Fibroblast of the aortic adventitia (primary cell): ENCODE measurements around the gene BCL11A. TPM values are rescaled to one million over a fixed set of nuclear protein-coding genes. Genes with fewer than 3 reads are reported as not detected.

Source experiments
- DNase-seq: peaks from one replicate; pipeline ENCODE4 v3.0.0-alpha.2; 2010; ENCODE audit warnings: low read depth
- H3K4me3 ChIP-seq: 2 replicates; pipeline ENCODE4 v1.5.1; 2011; ENCODE audit warnings: low read depth, mild to moderate bottlenecking, control low read depth, low read length, moderate library complexity
- CTCF ChIP-seq: IDR thresholded peaks from 2 replicates; pipeline ENCODE4 v1.5.1; 2011; ENCODE audit warnings: mild to moderate bottlenecking, low read length, control low read depth, inconsistent platforms; ENCODE audit not compliant: insufficient read depth
- total RNA-seq: library from RNA; depleted of rRNA; stranded (reverse); fragments of >200 nt; gene quantifications from 2 replicates; pipeline ENCODE4 v1.2.3, GENCODE V29; 2012; ENCODE audit warnings: low replicate concordance

Gene BCL11A
- total RNA-seq, 1 donor = 0.09 TPM

DNA sequence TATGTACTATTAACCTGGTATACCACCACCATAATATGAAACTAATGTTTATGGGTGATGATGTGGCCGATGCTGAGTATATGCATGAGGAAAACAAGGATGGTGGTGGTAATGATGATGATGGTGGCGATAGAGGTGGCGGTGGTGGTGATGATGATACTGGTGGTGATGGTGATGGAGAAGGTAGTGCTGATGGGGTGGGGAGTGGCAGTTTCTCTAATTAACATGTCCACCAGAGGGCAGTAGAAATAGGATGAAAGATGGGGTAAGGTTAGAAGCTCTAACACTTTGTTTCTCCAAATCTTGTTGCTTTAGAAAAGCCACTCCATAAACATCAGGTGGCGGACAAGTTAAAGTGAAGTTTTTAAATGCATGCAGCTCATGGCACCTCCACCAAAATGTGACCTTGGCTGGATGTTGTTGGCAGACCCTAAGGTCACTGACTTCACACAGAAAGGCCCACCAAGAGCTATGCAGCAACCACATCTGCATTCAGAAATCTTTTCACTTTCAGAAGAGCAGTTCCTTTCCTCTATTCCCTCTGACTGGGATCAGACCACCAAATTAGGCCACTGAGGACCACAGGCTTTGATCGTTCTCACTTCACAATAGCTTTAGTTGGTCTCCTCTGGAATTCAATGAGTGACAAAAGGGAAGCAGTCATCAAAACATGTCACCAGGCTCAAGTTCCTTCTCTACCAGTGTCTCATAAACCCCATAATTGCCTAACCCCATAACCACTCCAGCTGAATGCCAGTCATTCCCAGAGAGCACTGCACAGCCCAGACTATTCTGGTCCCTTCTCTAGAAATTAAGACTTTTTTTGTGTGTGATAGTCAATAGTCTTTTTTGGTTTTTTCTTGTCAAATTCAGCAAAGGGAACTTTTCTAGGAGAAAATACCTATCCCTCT is 7.5 kb upstream of the BCL11A start:
- H3K4me3 ChIP-seq = no peak overlapping the region
- DNase-seq = peak; percentile 37
- TF ChIP-seq CTCF = peak; percentile 51

DNA sequence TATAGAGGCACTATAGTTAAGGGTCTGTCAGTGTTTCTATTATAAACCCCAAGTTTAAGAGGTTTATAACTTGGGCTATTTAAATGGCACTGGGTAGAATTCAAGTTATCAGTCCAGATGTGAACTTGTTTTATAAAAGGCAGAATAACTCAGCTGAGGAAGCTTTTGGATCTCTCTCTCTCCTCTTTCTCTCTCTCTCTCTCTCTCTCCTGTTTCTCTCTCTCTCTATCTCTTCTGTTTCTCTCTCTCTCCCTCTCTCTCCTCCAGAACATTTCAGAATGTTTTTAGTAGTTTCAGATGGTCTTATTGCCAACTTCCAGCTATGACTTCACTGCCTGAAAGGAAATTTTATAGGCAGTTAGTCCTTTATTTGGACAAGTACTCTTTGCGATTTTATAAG is 6.4 kb upstream of the BCL11A start:
- TF ChIP-seq CTCF = no peak
- DNase-seq = no peak
- H3K4me3 ChIP-seq = no peak overlapping the region

- no peak for DNase-seq
- TF ChIP-seq CTCF = no peak
- no peak overlapping the region for H3K4me3 ChIP-seq
Observed at GRCh38 chr2:60558536-60558935, 5.1 kb upstream of the BCL11A start.

- no peak for DNase-seq
- no peak for TF ChIP-seq CTCF
- H3K4me3 ChIP-seq = no peak overlapping the region
Observed at GRCh38 chr2:60557486-60557864, 4.0 kb upstream of the BCL11A start.

- no peak overlapping the region for H3K4me3 ChIP-seq
Observed at GRCh38 chr2:60556576-60557485, 3.4 kb upstream of the BCL11A start.

GRCh38 chr2:60556175-60556574 is 2.7 kb upstream of the BCL11A start:
- no peak for TF ChIP-seq CTCF
- H3K4me3 ChIP-seq = no peak overlapping the region
- no peak for DNase-seq

More at GRCh38 chr2:60556576-60557485, 3.4 kb upstream of the BCL11A start:
- no peak for TF ChIP-seq CTCF
- no peak for DNase-seq
